HG02759 (cell line): Measurements from ENCODE around the gene LFNG.

Experiments used
- ATAC-seq: cut with Tn5 transposase; IDR thresholded peaks from one replicate; pipeline ENCODE4 v1.9.1; 2021; ENCODE audit warnings: mild to moderate bottlenecking, moderate library complexity; ENCODE audit not compliant: unreplicated experiment

Gene LFNG, protein sequence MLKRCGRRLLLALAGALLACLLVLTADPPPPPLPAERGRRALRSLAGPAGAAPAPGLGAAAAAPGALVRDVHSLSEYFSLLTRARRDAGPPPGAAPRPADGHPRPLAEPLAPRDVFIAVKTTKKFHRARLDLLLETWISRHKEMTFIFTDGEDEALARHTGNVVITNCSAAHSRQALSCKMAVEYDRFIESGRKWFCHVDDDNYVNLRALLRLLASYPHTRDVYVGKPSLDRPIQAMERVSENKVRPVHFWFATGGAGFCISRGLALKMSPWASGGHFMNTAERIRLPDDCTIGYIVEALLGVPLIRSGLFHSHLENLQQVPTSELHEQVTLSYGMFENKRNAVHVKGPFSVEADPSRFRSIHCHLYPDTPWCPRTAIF

DNA sequence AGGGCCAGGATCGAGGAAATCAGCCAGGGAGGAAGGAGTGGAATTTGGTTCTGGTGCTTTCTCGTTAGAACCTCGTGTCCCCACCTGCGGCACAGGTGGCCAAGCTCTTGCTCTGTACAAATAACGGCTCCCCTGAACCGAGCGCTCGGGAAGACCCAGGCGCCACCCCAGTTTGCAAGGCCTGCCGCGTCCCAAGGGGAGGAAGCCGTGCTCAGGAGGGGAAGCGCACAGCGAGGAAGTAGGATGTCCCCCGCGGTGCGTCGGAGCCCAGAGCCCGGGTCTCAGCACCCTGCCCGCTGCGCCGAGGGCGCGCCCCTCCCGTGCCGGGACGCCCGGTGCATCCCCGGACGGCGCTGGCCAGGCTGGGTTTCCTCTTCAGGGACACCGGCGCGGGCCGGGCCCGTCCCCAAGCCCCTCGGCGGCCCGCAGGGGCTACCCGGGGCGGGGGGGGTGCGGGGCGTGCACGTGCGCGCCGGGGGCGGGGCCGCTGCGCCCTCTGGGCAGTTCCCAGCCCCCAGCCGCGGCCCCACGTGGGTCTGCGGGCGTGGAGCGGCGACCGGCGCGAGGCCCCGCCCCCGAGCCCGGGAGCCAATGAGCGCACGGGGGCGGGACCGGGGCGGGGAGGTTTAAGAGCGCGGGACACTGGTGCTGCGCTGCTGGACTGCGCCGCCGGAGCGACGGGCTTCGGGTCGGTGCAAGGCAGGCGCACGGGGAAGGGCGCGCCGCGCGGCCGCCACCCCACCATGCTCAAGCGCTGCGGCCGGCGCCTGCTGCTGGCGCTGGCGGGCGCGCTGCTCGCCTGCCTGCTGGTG, at the start of gene LFNG:
LFNG (plus strand) TSS at position 656 of the 812 bp plus-strand sequence; CDS start at position 744, 88 bp downstream.
- peak; percentile 85 for ATAC-seq

DNA sequence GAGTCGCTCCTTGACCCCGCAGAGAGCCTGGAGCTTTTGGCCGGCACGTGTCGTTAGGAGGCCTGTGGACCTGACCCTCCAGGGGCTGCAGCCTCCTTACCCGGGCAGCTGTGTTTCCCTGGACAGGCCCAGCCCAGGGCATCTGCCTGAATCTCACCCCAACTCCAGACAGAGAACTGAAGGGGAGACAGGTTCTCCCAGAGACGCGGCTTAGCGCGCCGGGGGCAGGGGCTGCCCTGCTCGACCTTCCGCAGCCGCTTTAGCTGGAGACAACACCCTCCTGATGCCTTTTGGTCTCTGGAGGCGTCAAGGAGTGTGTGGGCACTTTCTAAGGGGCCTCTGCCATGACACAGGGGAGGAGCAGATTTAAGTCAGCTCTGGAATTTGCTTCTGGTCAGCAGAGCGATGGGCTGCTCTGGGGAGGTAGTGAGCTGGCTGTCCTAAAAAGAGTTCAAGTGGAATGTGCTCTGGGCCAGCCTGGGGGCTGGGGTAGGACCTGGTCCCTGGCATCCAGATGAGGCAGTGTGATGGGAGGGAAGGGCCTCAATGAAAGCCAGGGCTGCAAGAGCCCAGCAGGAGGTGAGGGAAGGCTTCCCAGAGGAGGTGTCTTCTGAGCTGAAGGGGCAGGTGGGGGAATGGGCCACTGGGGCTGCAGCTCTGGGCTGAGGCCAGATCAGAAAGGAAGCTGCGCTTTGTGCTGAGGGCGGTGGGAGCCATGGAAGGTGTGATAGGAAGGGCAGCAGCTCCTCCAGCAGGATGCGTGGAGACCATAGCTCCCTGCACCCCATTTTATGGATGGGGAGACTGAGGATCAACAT, 49.2 kb upstream of the LFNG start:
- ATAC-seq = no peak

- ATAC-seq = no peak
Measured at GRCh38 chr7:2471022-2471329, 48.6 kb upstream of the LFNG start.

DNA sequence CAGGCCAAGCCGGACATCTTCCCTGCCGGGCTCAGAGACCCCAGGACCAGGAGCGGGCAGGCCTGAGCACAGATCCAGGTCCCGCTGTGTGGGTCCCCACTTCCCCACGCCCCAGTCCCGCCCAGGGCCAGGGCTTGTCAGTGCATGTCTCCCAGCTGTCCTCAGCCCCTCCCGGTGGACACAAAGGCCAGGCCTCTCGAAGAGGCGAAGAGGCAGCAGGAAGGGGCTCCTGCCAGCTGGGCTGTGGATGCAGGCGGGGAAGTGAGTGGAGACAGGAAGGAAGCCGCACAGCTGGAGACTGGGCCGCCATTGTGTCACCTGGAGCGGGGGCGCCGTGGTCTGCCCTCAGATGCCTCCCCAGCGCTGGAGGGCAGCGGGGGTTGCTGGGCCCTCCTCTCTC, 48.2 kb upstream of the LFNG start:
- no peak for ATAC-seq

DNA sequence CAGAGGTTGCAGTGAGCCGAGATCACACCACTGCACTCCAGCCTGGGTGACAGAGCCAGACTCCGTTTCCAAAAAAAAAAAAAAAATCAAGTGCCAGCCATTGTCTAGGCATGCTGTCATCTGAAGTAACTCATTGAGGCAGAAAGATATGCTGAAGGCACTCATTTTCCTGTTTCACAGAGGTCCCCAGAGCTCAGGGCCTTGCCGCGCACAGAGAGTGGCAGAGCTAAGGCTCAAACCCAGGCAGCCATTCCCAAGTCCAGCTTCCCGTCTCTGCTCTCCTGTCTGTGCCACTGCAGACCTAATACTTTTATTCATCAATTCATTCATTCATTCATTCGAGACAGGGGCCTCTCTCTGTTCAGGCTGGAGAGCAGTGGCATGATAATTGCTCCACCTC, 46.8 kb upstream of the LFNG start:
- ATAC-seq = no peak

DNA sequence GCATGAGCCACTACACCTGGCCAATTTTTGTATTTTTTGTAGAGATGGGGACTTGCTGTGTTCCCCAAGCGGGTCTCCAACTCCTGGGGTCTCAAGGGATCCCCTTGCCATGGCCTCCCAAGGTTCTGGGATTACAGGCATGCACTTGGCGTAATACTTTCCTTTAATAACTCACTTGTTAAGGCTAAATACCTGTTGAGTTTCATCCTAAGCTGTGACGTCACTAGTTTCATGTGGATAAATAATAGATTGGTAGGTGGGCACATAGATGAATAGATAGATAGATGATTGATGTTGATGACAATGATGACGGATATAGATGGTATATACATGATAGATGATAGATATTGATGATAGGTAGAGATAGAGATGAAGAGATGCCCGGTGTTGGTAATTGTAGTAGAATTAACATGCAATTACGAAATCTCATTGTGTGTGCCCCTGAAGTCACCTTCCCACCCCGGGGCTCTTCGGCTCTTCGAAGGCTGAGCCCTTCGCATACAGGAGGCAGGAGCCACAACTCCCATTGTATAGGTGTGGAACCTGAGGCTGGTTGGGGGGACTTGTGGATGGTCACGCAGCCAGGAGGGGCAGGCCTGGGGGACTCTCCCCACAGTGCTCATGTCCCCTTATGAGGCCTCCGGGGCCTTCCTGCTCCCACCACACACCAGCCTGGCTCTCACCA, 45.9 kb upstream of the LFNG start:
- no peak for ATAC-seq

GRCh38 chr7:2474224-2474623, 45.4 kb upstream of the LFNG start:
- ATAC-seq = no peak

DNA sequence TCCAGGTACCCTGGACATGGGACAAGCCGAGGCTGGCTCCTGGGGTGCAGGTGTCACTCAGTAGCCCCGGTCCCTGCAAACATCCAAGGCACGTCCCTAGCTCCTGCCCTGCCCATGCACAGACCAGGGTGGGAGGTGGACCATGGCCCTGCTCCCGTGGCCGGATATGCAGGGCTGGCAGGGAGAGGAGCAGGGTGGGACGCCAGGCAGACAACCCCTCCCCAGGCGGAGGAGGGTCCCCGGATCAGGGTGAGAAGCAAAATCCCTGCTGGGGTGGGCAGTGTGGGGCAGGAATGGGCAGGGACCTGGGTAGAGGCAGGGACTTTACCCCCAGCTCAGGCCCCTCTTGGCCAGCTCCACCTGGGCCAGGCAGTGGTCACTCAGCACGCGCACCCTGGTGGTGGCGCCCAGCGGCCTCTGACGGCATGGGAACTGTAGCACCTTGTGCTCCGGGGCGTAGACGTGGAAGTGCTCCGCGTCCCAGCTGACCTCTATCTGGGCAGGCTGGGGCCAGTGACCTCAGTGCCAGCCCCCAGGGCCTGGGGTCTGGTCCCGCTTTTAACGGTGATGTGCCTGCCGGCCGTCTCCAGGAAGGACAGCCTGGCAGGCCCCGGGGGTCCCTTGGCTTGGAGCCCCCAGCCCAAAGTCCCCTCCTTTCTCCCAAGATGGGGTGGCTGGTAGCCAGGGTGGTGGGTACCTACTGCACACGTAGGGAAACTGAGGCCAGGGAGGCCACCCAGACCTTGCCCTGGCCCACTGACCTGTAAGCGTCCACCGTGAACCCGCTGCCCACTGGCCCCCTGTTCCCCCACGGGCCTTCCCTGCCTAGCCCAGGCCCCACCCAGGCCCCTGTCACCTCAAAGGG, 44.5 kb upstream of the LFNG start:
- no peak for ATAC-seq

DNA sequence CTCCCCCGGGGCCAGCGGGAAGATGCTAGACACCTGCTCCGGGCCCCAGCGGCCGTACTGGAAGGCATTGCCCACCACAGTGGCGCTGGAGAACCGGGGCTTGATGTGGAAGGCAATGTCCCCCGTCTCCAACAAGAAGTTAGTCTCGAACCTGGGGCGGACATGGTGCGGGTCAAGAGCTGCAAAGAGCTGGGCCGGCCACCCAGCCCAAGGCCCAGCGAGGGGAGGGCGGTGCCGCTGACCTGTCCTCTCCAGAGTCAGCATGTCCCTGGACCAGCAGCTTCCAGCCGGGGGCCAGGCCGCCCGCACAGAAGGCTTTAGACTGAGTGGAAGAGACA, 43.9 kb upstream of the LFNG start:
- no peak for ATAC-seq

DNA sequence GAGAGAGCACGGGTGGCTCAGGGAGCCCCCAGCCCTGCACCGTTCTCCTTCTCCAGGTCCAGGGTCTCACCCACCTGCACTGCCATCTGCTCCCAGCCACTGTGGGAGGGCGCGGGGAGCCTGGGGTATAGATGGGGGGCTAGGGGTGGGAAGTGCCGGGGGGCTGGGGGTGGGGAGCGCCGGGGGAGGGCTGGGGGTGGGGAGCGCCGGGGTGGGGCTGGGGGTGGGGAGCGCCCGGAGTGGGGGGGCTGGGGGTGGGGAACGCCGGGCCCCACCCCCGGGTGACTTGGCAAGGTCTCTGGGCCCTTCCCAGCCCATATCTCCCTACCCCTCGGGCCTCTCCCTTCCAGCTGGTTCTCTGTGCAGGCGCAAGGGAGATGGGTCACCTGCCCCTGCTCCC, 43.3 kb upstream of the LFNG start, which contains the start of gene GRIFIN:
GRIFIN (minus strand) TSS at position 101 of the 400 bp plus-strand sequence; CDS start at position 86, 15 bp downstream.
- no peak for ATAC-seq

DNA sequence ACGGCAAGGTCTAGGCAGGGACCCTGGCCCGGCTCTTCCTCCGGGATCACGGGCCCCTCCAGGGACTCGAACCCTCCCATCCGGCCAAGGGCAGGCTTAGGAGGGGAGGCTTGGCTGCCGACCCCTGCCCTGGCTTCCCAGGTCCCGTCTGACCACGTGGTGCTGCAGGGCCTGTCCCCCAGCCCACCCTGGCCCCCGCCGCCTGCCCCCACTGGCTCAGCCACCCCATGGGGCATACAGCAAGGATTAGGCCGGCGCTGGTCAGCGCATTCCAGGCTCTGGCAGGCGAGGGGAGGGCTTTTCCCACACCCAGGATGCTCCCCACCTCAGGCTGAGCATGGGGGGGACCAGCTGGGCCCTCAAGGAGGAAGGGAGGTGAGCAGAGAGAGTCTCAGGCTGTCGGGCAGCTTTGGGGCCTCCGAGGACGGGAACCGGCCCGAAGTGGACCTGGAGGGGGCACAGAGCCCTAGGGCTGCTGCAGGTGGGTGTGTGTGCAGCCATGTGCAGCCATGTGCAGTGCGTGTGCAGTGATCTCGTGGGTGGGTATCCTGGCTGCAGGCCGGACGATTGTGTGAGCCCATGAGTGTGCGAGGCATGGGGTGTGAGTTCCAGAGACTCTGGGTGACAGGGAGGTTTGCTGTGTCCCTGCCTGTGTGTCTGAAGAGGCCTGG, 42.7 kb upstream of the LFNG start:
- ATAC-seq = no peak

DNA sequence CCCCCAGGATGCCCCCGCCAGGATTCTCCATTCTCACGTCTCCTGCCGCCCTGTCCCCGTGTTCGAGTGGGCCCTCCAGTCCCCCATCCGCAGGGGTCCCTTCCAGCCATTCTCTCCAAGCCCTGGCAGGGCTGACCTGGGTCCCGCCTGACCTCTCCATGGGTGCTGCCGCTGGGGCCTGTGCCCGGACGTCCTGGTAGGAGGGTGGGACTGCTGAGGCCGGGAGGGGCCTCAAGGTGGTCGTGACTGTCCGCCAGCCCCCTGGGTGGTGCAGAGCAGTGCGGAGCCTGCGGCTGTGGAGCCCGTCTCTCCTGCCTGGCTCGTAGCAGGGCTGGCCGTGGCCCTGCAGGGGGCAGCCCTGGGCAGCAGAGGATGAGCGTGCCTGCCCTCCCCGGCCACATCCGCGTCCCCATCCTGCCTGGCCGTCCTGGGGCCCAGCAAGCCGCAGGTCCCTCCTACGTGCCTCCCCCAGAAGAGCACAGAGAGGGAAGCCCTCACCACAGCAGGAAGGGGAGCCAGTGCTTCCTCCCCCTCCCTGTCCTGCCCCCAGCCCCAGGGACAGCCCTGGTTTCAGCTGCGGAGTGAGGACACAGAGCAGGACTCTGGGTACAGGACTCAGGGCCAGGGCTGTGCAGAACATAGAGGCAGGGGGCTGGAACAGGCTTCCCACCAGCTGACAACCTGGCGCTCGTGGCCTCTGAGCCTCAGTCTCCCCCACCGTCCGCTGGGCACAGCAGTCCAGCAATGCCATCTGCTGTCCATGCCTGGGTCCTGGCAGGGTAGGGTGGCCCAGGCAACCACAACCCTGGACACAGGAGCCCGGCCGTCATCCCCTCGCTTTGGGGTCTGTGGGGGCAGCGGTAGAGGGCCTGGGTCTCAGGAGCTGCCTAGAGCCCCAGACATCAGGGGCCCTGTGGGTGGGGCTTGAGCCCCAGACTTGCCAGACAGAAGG, 41.9 kb upstream of the LFNG start:
- ATAC-seq = peak; percentile 57

DNA sequence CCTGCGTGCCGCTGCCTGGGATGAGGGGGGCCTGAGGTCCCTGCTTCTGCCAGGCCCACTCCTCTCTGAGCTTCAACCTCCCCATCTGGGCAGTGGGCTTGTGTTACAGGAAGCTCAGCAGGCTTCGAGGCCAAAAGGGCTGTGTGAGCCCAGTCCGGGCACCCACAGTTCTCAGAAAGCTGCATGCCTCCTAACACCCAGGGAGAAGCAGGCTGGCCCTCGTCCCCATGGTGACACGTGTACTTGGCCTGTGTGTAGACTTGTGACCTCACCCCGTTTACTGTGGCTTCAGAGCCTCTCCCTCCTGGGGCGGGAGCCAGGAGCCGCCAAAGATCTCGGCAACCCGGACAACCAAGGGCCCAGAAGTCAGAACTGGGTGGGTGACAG, 41.2 kb upstream of the LFNG start:
- ATAC-seq = no peak

- no peak for ATAC-seq
Measured at GRCh38 chr7:2478800-2479199, 40.8 kb upstream of the LFNG start.

GRCh38 chr7:2479276-2480069, 40.1 kb upstream of the LFNG start:
- no peak for ATAC-seq

DNA sequence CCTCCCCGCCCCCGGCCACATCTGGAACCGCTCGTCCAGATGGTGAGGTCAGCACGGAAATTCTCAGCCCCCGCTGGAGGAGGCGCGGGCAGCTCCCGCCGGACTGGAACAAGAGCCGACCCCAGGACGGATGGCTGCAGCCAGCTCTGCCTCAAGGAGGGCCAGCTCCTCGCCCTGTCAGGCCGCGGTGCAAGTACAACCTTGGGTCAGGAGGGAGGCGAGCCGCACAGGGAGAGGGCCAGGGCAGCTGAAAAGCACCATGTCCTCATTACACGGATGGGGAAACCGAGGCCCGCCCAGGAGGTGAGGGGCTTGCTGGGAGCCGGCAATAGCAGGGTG, 39.5 kb upstream of the LFNG start:
- no peak for ATAC-seq

DNA sequence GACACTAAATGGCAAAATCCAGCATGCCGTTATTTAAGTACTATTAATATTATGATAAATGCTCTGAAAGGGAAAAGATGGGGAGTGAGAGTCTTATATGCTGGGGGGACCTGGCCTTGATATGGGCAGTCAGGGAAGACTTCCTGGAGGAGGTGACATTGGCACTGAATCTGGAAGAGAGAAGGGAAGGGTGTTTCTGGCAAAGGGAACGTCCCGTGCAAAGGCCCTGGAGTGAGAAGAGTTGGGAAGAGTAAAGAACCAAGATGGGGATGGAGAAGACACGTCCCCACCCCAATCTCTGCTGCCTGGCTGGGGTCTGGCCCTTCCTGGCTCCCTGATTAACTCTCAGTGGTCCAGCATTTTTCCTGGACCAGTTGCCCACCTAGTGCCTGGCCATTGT, 38.4 kb upstream of the LFNG start:
- ATAC-seq = no peak
